ENCODE results near the gene CEP70.

The CEP70 gene

GRCh38 chr3:138472141-138472825 lies 121.8 kb downstream of the CEP70 start:
- no peak for DNase-seq (ENCODE audit: low read depth in 4 of 4, low spot score in 1 of 4)

- DNase-seq (ENCODE audit: low read depth in 4 of 4, low spot score in 1 of 4), result no peak
Observed at GRCh38 chr3:138471481-138471880, 122.6 kb downstream of the CEP70 start.

GRCh38 chr3:138470687-138471086 lies 123.4 kb downstream of the CEP70 start:
- no peak for DNase-seq (ENCODE audit: low read depth in 4 of 4, low spot score in 1 of 4)

- no peak for DNase-seq (ENCODE audit: low read depth in 4 of 4, low spot score in 1 of 4)
Observed at GRCh38 chr3:138469874-138470273, 124.2 kb downstream of the CEP70 start.

GRCh38 chr3:138468886-138469285 lies 125.2 kb downstream of the CEP70 start:
- DNase-seq (ENCODE audit: low read depth in 4 of 4, low spot score in 1 of 4), result no peak

- DNase-seq (ENCODE audit: low read depth in 4 of 4, low spot score in 1 of 4), result no peak
Observed at GRCh38 chr3:138468451-138468850, 125.6 kb downstream of the CEP70 start.

GRCh38 chr3:138467931-138468330 lies 126.1 kb downstream of the CEP70 start:
- no peak for DNase-seq (ENCODE audit: low read depth in 4 of 4, low spot score in 1 of 4)

- DNase-seq (ENCODE audit: low read depth in 4 of 4, low spot score in 1 of 4), result no peak
Observed at GRCh38 chr3:138465925-138466324, 128.1 kb downstream of the CEP70 start.

GRCh38 chr3:138465451-138465850 lies 128.6 kb downstream of the CEP70 start:
- DNase-seq (ENCODE audit: low read depth in 4 of 4, low spot score in 1 of 4), result no peak

- no peak for DNase-seq (ENCODE audit: low read depth in 4 of 4, low spot score in 1 of 4)
Observed at GRCh38 chr3:138464491-138464860, 129.6 kb downstream of the CEP70 start.

- DNase-seq (ENCODE audit: low read depth in 4 of 4, low spot score in 1 of 4), result no peak
Observed at GRCh38 chr3:138463724-138464490, 130.2 kb downstream of the CEP70 start.

- no peak for DNase-seq (ENCODE audit: low read depth in 4 of 4, low spot score in 1 of 4)
Observed at GRCh38 chr3:138461896-138462295, 132.2 kb downstream of the CEP70 start.

- no peak for DNase-seq (ENCODE audit: low read depth in 4 of 4, low spot score in 1 of 4)
Observed at GRCh38 chr3:138461246-138461645, 132.8 kb downstream of the CEP70 start.

GRCh38 chr3:138460536-138461205 lies 133.4 kb downstream of the CEP70 start:
- no peak for DNase-seq (ENCODE audit: low read depth in 4 of 4, low spot score in 1 of 4)

- no peak for DNase-seq (ENCODE audit: low read depth in 4 of 4, low spot score in 1 of 4)
Observed at GRCh38 chr3:138459619-138460535, 134.2 kb downstream of the CEP70 start.

GRCh38 chr3:138458774-138459499 lies 135.1 kb downstream of the CEP70 start:
- no peak for DNase-seq (ENCODE audit: low read depth in 4 of 4, low spot score in 1 of 4)

- DNase-seq (ENCODE audit: low read depth in 4 of 4, low spot score in 1 of 4), result no peak
Observed at GRCh38 chr3:138457863-138458735, 136.0 kb downstream of the CEP70 start.

GRCh38 chr3:138456961-138457862 lies 136.8 kb downstream of the CEP70 start:
- no peak for DNase-seq (ENCODE audit: low read depth in 4 of 4, low spot score in 1 of 4)
